Limb (tissue), 2 donors: Measurements from ENCODE around the gene GOLGA6A.
"Not testable (repeated sequence)": the region's sequence is repeated elsewhere in the genome, so short reads cannot be mapped to it uniquely, and the experiment has no call there.

Experiments used
- DNase-seq, 2 donors: peaks; one replicate each; pipeline ENCODE4 v3.0.0-alpha.2; 2016; ENCODE audit errors: extremely low spot score in 2 of 2

Gene GOLGA6A, protein sequence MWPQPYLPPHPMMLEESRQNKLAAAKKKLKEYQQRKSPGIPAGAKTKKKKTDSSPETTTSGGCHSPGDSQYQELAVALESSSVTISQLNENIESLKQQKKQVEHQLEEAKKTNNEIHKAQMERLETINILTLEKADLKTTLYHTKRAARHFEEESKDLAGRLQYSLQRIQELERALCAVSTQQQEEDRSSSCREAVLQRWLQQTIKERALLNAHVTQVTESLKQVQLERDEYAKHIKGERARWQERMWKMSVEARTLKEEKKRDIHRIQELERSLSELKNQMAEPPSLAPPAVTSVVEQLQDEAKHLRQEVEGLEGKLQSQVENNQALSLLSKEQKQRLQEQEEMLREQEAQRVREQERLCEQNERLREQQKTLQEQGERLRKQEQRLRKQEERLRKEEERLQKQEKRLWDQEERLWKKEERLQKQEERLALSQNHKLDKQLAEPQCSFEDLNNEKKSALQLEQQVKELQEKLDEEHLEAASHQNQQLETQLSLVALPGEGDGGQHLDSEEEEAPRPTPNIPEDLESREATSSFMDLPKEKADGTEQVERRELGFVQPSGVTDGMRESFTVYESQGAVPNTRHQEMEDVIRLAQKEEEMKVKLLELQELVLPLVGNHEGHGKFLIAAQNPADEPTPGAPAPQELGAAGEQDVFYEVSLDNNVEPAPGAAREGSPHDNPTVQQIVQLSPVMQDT

DNA sequence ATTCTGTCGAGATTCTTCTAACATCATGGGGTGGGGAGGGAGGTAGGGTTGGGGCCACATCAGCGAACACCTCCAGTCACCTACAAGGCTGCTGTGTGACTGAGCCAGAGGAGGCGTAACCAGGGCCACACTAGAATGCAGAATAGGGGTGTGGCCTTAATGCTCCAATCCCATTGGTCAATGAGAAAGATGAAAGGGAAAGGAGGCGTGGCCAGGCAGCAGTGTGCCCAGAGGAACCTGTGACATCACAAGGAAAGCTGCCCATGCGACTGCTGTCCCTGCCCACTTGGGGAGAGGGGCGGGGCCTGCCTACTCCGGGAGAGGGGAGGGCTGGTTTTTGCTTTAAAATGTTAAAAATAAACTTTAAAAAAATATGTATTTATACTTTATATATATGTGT lies at the start of gene GOLGA6A:
Gene GOLGA6A, minus strand, starts transcription at position 101 of the 400 bp plus-strand sequence. Its CDS starts 41 bp downstream, at position 60.
- not testable (repeated sequence) for DNase-seq

GRCh38 chr15:74131628-74132413 lies 49.5 kb upstream of the GOLGA6A start:
- DNase-seq = no peak

DNA sequence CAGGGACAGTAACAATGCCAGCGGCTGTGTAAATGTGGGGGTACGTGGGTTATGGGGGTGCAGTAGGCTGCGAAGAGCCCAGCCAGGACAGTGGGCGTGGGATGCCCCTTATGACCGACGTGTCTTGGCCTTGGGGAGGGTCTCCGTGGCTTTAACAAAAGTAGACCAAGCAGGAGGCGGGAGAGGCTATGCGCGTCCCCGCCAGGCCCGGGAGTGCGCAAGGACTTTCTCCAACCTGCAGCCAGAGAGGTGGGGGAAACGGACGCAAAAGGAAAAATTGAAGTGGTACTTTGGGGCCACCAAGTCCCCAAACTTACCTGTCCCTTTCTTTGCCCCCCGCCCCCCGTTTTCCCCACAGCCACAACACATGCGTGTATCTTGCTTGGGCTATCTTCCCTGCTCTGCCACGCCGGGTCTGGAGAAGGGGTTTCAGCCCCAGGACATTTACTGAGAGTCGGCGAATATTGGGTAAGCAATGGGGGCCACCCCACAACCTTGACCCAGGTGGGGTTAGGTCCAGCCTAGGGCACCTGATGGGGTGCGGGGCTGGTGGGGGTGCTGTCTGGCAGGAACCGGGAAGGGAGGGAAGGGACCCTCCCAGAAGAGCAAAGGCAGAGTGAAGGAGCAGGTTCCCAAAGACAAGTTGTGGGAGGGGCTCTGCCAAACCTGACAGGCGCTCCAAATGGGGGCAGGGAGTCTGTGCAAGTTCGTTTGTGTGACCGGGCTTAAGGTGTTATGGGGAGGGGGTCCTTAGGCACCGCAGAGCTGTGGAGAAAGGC lies 48.7 kb upstream of the GOLGA6A start:
- DNase-seq = peak in 1 of 2 donors; percentile 43

DNA sequence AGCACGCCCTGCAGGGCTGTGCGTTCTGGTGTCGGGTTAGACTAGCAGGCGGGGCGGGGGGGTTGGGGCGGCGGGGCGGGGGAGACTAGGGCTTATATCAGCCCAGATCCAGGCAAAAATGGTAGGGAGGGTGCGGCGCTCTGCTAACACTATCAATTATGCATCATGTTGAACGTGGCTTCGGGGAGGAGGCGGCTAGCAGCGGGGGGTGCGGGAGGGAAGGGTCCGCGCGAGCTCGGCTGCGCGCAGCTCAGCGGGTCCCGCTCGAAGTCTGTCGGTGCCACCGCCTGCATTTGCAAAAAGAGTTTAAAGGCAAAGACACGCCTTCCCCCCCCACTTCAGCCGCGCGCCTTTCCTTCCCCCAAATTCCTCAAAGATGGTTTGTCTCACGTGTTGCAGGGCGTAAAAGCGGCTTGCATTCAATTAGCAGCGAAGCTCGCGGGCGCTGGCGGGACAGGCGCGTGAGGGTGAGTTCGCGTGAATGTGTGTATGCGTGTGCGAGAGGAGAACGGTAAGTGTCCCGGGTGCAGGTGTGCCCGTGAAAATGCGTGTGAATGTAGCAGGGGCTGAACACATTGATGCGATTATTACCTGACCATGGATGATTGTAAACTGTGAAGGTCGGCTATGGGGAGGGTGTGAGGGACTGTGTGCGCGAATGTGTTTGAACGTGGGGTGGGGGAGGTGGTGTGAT lies 48.0 kb upstream of the GOLGA6A start, which contains the start of gene ISLR2:
Gene ISLR2, plus strand, starts transcription at position 432 of the 694 bp plus-strand sequence. CDS start 2,169 bp downstream, outside the sequence.
- DNase-seq = peak; percentile 43 to 74

- DNase-seq = peak in 1 of 2 donors; percentile 58
These were observed 47.3 kb upstream of the GOLGA6A start for GRCh38 chr15:74129586-74130154.

DNA sequence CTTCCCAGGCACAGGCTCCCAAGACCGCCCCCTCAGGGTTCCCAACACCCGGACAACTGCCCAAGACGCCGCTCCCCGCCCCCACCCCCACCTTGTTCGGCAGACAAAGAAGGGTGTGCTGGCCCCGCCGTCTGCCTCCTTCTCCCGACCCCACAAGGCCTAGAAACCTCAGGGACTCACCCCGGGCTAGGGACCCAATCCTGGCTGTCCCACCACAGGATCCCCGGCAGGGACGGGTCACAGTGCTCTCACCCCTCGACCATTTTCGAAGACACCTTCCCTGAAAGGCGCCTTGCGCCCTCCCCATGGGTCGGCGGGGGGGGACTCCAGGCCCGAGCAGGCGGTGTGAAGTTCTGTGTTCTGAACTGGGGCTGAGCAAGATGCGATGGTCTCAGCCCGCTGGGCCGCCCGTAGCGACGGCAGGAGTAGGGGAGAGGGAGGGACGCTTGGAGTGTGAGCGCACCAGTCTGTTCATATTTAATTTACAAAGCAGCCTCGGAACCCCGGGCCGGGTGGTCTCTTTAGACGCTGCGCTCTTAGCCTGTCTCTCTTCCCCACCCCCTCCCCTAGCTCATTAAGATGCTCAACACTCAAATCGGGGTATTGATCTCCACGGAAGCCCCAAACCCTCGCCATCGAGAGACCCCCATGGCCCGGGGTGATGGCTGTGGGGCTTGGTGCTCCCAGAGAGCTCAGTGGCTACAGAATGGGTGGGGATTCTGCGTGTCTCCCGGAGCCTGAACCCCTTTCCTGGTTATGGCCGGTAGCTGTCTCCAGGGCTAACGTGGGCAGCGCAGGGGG lies 46.6 kb upstream of the GOLGA6A start:
- peak; percentile 17 to 59 for DNase-seq

DNA sequence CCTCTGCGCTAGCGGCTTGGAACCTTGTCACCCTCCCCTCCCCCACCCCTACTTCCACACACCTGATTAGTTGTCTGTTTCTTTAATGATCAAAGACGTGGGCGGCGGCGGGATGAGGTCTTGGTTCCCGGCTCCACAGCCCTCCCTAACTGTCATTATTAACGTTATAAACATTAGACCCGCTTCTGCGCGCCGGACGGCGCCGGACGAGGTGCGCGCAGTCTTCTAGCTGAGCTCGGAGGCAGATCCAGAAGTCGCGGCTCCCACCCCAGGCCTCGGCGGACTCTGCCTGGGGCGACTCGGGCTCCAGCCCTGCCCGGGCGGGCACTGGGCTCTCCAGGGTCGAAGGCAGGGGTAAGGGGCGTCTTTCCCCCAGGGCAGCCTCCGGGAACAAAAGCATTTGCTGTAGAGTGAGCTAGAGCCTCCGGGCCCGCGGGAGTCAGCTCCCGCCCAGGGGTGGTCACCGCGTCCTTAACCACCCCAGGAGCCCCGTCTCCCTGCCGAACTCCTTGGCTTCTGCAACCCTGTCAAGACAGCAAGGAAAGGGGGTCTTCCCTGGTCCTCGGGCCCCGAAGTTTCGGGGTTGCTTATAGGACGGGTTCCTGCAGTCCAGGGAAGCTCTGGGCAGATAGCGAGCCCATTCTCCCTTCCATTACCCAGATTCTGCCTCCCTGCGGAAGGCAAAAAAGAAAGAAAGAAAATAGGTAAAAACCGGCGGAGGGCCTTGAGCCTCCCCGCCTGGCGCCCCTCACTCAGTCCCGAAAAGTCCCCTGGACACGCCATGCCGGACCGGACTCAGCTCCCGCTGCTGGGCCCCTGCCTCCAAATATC lies 45.8 kb upstream of the GOLGA6A start:
- peak in 1 of 2 donors; percentile 69 for DNase-seq

DNA sequence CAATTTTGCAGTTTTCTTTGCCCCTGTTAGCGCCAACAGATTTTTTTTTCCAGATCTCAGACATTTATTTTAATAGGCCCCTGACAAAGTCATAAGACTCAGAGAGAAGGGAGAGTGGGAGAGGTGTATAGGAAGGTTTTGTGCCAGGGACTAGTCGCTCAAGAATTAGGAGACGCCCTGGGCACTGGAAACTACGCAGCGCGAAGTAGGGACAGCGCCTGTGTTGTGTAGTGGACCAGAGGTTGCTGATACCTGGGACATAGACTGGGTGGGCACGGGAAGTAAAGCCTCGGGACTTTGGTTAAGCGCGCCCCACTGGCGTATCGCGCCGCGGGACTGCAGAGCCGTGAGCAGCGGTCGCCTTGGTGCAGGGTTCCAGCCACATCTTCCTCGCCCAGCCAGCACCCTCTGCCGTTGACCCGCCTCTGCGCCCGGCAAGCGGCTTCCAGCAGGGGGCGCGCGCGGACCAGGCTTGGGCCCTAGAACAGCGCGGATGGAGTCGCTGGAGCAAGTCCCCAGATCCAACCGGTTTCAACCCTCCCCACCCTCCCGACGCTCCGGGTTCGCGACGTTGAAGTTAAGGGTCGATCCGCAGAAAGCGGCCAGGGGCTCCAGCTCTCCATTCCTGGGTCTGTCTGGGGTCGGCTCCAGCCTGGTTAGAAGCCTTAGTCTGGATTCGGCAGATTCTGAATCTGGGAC lies 45.1 kb upstream of the GOLGA6A start:
- DNase-seq = peak; percentile 87 to 97

- DNase-seq = no peak
These were observed 42.4 kb upstream of the GOLGA6A start for GRCh38 chr15:74124759-74125158.

- no peak for DNase-seq
These were observed 41.8 kb upstream of the GOLGA6A start for GRCh38 chr15:74124196-74124595.

- DNase-seq = no peak
These were observed 41.3 kb upstream of the GOLGA6A start for GRCh38 chr15:74123658-74124057.

DNA sequence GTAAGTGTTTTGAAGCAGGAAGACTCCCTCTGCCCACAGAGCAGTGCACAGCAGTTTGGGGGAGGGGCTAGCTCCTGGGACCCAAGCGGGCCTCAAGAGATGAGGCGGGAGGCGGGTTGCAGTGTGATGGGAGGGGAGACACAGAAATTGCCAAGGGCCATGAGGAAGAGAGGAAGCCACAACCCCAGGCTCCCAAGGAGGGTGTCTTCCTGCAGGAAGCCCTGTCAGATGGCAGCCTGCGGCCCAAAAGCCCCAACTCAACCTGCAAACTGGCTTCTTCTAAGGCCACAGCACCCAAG lies 40.7 kb upstream of the GOLGA6A start:
- no peak for DNase-seq

GRCh38 chr15:74122403-74123130 lies 40.2 kb upstream of the GOLGA6A start:
- no peak for DNase-seq

DNA sequence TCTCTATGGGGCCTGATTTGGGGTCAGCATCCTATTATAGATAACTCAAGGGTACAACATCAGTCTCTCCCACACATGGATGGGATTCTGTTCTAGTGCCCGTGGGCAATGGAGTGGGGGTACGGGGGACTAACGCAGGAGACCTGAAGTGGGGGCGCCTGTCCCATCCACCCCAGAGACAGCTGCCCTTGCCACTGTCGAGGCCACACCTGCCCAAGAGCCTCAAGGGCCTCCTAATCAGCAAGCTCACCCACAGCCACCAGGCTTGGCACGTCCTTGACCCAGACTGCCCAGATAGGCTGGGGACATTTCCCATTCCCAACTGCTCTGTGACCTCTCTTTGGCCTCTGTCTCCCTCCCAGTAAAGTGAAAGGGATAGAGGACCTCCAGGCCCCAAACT lies 39.5 kb upstream of the GOLGA6A start:
- DNase-seq = no peak

- DNase-seq = no peak
These were observed 38.7 kb upstream of the GOLGA6A start for GRCh38 chr15:74121039-74121438.

DNA sequence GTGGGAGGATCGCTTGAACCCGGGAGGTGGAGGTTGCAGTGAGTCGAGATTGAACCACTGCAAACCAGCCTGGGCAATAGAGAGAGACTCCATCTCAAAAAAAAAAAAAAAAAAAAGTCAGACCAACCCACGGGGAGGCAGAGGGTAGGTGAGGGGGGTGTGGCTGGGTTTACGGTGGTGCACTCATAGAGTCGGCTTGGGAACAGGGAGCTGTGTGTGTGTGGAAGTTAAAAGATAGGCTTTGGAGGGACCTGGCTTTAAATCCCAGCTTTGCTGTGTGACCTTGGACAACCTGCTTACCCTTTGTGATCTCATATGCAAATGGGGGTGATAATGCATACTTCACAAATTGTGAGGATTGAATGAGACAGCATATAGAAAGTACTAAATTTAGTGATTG lies 38.1 kb upstream of the GOLGA6A start:
- DNase-seq = no peak

DNA sequence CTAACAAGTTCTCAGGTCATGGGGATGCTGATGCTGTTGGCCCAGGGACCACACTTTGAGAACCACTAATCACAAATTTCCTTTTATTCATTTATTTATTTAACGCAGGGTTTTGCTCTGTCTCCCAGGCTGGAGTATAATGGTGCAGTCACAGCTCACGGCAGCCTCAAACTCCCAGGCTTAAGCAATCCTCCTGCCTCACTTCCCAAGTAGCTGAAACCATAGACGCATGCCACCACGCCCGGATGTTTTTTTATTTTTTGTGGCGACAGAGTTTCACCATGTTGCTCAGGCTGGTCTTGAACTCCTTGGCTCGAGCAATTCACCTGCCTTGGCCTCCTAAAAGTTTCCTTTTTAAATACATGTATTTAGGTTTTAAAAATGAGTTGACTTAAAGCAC lies 27.4 kb upstream of the GOLGA6A start:
- DNase-seq = no peak
